Measurements from ENCODE around the gene GRK5. TPM values are rescaled to one million over a fixed set of nuclear protein-coding genes. Genes with fewer than 3 reads are reported as not detected.

Gene GRK5
- total RNA-seq, 1 donor from 2014 or later, result 26.2 TPM

Small RNAs within 50 kb of the gene (small RNA-seq; reads per million reads assigned to genes)
- not detected for gene MIR4681 (ENCODE audit: low replicate concordance)
- gene RN7SL749P (ENCODE audit: low replicate concordance), result not detected

Other genes starting within 250 kb of the GRK5 start
- gene NANOS1, start 177.9 kb upstream of the GRK5 start, total RNA-seq, result 4.6 TPM
- 123 TPM for gene EIF3A, start 126.8 kb upstream of the GRK5 start, total RNA-seq
- 41.1 TPM for gene DENND10, start 103.5 kb upstream of the GRK5 start, total RNA-seq
- gene SFXN4, start 41.9 kb upstream of the GRK5 start, total RNA-seq, result 27.5 TPM
- gene PRDX3, start 28.8 kb upstream of the GRK5 start, total RNA-seq, result 184 TPM

Measured in tongue (tissue), 2 donors.